Measurements from ENCODE around the gene HECTD1.
"Not testable (repeated sequence)": the region's sequence is repeated elsewhere in the genome, so short reads cannot be mapped to it uniquely, and the experiment has no call there.

HECTD1 gene

DNA sequence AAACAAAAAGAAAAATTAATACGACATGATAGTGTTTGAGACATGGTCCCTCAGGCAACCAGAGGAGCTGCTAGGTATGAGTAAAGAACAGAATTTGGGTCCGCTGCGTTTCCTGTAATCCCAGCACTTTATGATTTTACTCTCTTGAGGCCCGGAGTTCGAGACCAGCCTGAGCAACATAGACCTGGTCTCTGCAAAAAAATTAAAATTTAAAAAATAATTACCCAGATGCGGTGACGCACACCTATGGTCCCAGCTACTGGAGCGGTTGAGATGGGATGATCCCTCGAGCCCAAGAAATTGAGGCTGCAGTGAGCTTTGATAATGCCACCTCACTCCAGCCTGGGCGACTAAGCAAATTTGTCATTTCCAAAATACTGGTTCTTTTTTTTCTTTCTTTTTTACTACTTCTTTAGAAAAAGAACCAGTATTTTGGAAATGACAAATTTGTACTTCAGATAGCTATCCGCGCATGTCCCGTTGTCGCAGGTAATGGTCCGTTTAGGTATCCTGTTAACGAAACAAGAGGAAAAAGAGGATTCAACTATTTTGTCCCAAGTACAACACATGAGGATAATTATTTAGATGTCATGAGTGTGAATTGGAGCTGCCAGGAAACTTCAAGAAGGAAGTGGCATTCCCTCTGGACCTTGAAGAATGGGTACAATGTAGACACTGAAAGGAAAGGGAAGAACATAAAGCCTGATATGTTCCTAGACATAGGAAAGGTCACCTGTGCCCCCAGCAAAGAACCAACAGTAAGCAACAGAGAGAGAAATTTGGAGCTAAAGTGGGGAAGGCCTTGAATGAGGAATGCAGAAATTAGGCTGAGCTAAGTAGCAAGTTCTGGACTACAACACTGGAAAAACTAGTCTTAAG is 1.2 kb upstream of the HECTD1 start:
- no peak for DNase-seq (ENCODE audit: low read depth)
- TF ChIP-seq, protein P1, sequence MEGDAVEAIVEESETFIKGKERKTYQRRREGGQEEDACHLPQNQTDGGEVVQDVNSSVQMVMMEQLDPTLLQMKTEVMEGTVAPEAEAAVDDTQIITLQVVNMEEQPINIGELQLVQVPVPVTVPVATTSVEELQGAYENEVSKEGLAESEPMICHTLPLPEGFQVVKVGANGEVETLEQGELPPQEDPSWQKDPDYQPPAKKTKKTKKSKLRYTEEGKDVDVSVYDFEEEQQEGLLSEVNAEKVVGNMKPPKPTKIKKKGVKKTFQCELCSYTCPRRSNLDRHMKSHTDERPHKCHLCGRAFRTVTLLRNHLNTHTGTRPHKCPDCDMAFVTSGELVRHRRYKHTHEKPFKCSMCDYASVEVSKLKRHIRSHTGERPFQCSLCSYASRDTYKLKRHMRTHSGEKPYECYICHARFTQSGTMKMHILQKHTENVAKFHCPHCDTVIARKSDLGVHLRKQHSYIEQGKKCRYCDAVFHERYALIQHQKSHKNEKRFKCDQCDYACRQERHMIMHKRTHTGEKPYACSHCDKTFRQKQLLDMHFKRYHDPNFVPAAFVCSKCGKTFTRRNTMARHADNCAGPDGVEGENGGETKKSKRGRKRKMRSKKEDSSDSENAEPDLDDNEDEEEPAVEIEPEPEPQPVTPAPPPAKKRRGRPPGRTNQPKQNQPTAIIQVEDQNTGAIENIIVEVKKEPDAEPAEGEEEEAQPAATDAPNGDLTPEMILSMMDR (IDR thresholded peaks at IDR 0.05; ENCODE audit: insufficient read depth, low read depth, low read length, missing control alignments): no peak
- H3K4me3 ChIP-seq (ENCODE audit: low read length): peak overlapping the region; percentile 48

DNA sequence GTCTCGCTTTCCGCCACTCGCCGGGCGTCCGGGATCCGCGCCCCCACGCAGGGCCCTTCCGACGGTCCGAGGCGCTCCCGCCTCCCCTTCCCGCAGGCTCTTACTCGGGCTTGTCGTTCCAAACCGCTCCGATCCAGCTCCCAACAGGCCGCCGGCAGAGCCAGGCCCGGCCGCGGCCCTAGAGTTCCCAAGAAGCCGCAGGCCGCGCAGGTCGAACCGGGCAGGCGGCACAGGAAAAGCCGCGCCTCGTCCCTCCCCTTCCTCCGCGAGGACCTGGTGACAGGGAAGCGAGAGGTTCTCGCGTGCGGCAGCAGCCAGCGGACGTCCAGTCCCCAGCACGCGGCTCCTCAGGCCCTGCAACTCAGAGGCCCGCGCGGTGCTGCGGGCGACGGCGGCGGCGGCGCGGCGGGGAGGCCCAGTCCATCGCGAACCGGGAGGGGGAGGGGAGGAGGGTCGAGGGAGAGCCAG is 272 bp downstream of the HECTD1 start:
- peak overlapping the region; percentile 59 for H3K4me3 ChIP-seq (ENCODE audit: low read length)
- DNase-seq (ENCODE audit: low read depth): peak; percentile 83
- TF ChIP-seq, protein P1 (IDR thresholded peaks at IDR 0.05; ENCODE audit: insufficient read depth, low read depth, low read length, missing control alignments): no peak

DNA sequence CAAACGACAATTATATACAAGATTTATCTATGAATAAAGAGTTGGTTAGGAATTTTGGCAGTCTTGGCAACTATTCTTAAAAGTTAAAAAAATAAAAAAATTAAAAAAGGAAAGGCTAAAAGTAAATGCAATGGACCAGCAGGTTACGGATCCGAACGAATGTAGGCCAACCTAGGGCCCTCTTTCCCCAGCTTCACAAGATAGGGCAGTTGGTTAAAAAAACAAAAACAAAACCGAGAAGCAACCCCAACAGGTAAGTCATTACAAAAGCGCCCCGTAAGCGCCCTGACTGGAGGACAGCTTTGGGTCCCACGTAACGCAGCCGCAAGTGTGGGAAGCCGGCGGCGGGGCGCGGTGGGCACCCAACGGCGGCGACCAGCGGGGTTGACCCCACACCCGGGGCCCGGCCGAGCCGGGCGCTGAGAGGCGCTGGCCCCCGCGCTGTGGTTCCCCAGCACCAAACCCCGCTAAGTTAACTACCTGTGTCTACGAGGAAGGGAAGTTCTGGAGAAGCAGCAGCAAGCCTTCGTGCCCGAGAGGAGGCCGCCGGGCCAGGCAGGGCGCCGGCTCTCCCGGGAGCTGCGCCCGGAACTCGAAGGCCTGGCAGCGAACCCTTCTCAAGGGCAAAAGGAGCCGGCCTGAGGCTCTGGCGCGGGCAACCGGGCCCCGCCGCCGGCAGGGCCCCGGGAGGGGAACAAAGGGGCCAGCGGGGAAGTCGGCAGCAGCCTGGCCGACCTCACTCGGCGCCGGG is 882 bp downstream of the HECTD1 start:
- H3K4me3 ChIP-seq (ENCODE audit: low read length): peak overlapping the region; percentile 59
- TF ChIP-seq, protein P1 (IDR thresholded peaks at IDR 0.05; ENCODE audit: insufficient read depth, low read depth, low read length, missing control alignments): no peak
- DNase-seq (ENCODE audit: low read depth): peak; percentile 49

DNA sequence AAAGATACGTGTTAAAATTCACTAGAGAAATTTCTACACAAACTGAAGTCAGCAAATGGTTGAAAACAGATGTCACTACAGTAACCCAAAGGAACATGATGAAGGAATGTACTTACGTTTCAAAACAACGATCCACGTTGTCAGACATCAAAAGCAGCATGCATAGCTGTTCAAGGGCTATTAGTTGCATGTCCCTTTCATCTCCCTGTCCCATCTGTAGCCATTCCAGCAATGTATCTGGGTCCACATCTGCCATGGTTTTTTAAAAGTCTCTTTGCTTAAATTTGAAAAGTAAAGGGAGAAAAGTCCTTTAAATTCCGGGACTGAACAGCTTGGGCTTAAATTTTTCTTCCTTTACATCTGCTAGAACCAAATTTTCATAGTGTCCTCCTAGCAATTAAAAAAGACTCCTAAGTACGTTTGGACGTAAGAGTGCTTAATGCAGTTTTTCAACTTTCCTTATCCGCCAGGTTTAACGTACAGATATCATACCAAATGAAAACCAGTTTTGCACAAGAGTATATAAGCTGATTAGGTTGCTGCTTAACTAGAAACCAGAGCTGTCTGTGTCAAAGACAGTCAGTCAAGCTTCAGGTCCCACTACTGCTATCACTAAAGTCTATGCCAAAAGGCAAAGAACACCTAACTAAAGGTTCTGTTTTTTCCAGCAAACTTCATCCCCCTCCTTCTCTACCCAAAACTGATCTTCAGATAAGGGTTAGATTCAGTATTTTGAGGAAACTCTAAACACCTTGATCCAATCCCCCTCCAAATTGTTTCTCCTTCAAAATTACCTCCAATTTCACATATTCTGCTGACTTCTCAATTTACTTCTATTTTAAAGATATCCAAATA is 1.7 kb downstream of the HECTD1 start:
- DNase-seq (ENCODE audit: low read depth): peak; percentile 51
- TF ChIP-seq, protein P1 (IDR thresholded peaks at IDR 0.05; ENCODE audit: insufficient read depth, low read depth, low read length, missing control alignments): no peak
- peak overlapping the region; percentile 59 for H3K4me3 ChIP-seq (ENCODE audit: low read length)

DNA sequence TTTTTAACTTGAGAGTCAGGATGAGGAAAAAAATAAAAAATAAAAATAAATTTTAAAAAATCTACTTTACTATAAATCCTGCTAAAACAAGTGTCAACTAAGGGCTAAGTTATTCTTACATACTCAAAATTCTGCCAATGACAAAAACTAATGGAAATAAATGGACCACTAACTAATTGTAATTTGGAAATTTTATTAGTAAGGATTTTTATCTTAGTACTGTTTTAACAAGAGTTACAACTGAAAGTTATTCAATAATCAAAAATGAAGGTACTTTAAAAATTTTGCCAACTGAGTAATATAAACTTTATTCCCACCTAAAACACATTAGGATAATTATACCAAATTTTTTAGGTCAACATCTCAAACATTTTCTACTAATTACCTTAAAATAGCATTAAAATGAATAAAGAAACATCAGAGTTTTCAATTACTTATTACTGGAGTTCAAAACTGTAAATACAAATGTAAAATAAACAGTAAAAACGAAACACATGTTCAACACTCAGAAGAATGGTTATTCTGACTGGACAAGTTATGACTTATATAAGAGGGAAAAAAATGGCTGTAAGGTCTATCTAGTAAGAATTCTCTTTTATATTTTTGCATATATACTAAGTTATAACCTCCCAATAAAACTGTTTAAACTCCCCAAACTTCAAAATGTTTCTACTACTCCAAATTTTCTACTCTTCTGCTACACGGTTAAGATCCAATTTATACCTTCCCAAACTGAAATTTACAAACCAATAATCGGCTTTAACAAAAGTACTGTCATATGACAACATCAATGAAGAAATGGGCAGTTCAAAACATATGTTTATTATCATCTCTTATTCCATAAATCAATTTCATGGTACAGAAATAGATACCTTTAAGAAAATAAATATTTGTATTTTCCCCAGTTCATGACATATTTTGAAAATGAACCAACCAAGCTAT is 2.7 kb downstream of the HECTD1 start:
- TF ChIP-seq, protein P1 (IDR thresholded peaks at IDR 0.05; ENCODE audit: insufficient read depth, low read depth, low read length, missing control alignments): no peak
- no peak for DNase-seq (ENCODE audit: low read depth)
- peak overlapping the region; percentile 59 for H3K4me3 ChIP-seq (ENCODE audit: low read length)

DNA sequence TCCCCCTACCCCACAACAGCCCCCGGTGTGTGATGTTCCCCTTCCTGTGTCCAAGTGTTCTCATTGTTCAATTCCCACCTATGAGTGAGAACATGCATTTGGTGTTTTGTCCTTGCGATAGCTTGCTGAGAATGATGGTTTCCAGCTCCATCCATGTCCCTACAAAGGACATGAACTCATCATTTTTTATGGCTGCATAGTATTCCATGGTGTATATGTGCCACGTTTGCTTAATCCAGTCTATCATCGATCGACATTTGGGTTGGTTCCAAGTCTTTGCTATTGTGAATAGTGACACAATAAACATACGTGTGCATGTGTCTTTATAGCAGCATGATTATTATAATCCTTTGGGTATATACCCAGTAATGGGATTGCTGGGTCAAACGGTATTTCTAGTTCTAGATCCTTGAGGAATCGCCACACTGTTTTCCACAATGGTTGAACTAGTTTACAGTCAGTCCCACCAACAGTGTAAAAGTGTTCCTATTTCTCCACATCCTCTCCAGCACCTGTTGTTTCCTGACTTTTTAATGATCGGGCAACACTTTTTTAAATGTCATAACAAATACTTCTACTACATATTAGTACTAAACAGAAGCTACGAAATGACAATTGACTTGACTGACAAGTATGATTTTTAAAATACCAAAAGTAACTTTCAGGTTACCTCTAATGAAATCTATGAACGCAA is 3.5 kb downstream of the HECTD1 start:
- not testable (repeated sequence) for H3K4me3 ChIP-seq (ENCODE audit: low read length); DNase-seq (ENCODE audit: low read depth)

Measured in epithelial cell of esophagus (primary cell).